Ramos (cell line): ENCODE measurements around the gene ANKRD6.

Experiments
- in situ Hi-C: fragments of 300-500 bp; cut with MboI; formaldehyde crosslinking; loops from one replicate; pipeline ENCODE4 v1.14.3; 2022; ENCODE audit warnings: low sequenced_read_pairs; ENCODE audit not compliant: unreplicated experiment

Gene ANKRD6

DNA sequence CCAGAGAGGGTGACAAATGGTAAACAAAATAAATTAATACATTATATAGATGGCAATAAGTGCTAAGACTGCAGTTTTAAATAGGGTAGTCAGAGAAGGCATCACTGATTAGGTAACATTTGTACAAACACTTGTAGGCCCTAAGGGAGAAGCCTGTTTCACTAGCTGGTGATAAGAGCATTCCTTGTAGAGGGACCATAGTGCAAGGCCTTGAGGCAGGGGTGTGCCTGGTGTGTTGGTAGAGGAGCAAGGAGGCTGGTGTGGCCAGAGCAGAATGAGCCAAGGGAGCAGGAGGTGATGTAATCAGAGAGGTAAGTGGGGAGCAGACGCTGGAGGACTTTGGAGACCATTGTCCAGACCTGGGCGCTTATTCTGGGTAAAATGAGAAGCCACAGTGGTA lies 70.7 kb downstream of the ANKRD6 start:
- in situ Hi-C loops = no loop called here

DNA sequence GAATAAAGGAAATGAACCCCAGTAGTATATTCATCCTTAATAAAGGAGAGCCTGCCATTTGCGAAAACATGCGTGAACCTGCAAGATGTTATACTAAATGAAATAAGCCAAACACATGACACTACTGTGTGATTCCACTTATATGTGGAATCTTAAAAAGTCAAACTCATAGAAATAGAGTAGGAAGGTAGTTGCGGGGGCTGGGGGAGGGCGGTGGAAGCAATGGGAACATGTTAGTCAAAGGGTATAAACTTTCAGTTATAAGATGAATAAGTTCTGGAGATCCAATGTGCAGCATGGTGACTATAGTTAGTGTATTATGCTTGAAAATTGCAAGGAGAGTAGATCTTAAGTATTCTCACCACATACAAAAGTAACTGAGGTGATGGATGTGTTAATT lies 72.9 kb downstream of the ANKRD6 start:
- in situ Hi-C loops = no loop called here

DNA sequence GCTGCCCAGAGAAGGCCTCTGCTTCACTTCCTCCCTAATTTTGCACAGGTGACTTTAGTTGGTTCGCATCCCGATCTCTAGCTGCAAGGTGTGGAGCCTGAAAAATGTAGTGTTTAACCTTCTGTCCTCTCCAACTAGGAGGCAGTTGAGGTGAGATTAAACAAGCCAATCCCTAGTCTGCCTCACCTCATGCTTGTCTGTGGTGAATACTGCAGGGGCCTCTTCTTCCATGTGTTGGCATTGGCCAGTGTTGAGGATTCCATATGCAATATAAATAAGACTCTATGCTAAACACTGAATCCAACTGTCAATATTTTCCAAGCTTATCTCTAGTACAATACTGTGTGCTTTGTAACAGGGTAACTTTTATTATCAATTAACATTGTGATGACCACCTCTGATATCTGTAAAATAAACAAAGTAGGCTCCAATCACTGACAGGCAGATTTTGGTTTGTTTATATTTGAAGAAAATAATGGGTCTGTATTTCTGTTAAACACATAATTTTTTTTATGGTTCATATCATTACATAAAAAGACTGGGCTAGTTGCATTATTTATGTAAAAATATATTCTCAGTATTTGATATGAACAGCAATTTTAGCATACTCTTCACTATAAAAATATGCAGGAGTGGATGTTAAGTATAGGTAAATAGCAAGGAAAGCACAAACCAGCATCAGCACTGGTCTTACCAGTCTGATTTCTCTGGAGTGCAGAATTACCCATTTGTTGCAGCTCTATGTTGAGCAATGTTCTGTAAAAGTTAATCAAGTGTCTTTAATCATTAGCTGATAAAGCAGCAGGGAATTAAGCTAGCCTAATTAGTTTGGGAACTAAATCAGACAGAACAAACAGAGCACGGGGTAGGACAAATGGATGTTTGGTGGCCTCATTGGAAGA lies 74.0 kb downstream of the ANKRD6 start:
- in situ Hi-C loops = no loop called here

DNA sequence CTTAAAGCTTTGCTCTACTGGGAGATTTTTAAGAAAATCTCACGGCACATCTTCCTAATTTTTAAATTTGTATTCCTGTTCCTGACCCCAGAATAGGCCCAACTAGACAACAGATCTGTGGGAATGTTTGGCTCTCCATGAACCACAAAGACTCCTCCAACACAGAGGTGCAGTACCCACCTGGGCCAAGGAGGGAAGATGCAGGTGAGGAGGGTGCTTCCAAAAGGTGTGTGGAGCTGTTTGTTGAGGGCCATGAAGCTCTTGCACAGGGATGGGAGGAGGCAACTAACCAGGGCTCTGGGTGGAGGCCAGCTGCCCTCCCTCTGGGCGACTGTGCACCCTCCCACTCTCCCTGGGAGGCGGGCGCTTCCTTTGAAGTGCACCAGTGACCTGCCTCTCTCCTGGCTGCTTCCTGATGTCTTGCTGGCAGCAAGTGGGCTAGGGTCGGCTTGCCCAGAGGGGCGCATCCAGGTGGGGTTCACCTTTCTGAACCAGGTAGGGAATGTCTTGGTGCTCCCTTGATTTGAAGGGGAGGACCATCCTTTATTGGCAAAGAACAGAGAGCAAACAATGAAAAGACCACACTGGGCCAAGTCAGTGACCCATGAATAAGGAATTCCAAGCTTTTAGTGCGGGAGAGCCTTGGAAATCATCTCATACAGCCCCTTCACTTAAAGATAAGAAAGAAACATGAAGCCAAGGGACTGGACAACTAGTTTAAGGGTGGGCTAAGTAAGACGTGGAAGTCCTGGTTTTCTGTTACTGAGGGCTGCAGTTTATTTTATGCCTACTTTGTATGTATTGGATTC lies 76.0 kb downstream of the ANKRD6 start:
- in situ Hi-C loops = no loop called here

DNA sequence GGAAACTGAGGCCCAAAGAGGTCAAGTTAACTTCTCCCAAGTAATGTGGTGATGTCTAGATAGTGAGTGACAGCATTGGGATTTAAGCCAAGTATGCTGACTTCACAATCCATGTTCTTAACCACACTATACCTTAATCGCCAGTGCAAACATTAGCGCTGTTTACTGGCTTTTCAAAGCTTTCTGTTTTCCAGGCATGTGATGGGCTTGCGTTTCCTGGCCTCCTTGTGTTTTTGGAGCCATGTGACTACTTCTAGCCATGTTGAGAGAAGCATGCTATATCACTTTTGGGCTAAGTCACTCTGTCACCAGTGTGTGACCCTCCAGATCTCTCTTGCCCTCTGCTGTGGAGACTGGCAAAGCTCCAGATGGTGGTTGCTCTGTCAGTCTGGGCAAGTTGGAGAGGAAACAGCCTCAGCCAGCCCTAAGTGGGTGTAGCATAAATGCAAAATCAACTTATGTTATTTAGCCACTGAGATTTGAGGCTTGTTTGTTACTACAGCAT lies 76.9 kb downstream of the ANKRD6 start:
- in situ Hi-C loops = no loop called here

DNA sequence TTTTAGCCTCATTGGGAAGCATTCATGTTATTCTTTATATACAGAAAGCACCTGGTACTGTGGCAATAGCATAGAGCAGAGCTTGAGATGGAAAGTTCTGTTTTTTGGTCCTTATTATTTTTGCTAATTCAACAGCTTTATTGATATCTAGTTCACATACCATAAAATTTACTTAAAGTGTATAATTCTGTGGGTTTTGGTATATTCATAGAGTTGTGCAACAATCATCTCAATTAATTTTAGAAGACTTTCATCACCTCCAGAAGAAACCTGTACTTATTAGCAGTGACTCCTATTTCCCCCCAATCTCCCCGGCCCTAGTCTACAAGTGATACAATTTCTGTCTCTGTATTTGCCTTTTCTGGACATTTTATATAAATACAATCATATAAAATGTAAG lies 77.4 kb downstream of the ANKRD6 start:
- in situ Hi-C loops = no loop called here

DNA sequence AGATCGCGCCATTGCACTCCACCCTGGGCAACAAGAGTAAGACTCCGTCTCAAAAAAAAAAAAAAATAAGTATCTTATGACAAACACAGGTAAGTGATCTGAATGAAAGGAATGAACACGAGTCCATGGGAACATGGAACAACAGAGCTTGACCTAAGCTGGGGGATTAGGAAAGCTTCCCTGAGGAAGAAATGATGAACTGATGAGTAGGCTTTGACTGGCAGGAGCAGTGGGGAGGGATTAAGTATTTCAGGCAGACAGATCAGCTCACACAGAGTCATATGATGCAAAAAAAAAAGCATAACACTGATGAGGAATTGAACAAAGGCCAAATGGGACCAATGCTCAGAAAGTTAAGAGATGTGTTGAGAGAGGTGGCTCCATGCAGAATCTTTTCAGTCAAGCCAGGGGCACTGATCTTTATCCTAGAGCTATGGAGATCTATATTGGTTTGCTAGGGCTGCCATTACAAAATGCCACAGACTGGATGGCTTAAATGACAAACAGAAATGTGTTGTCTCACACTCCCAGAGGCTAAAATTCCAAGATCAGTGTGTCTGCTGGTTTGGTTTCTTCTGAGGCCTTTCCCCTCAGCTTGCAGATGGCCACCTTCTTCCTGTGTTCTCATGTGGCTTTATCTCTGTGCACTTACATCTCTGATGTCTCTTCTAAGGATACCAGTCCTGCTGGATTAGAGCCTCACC lies 85.6 kb downstream of the ANKRD6 start:
- in situ Hi-C loops = no loop called here

DNA sequence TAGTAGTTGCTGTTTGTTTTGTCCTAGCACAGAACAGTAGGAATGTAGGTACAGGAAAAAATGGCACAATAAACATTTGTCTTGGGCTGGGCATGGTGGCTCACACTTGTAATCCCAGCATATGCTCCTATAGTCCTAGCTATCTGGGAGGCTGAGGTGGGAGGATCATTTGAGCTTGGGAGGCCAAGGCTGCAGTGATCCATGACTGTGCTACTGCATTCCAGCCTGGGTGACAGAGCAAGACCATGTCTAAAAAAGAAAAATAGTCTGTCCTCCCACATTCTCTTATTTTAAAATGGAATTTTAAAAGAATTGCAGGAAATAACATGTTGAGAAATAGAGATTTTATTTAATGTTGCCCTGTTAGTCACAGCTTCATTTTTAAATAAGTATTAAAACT lies 87.8 kb downstream of the ANKRD6 start:
- in situ Hi-C loops = no loop called here

DNA sequence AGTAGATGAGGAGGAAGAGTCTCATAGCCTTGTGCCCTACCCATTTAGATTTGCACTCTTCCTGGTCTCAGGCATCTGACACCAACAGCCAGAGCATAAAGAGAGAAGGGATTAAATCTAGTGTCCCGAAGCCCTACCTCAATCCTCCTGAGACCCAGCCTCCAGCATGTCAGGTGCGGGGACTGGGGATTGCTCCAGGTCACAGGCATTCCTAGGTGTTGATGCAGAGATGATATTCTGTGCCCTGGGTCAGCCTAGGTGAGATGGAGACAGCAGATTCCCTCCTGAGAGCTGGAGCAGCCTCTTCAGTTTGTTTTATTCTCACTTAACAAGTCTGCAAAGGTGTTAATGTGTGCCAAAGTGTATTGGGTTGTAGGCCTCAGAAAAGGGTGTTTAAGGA lies 89.8 kb downstream of the ANKRD6 start:
- in situ Hi-C loops = no loop called here

DNA sequence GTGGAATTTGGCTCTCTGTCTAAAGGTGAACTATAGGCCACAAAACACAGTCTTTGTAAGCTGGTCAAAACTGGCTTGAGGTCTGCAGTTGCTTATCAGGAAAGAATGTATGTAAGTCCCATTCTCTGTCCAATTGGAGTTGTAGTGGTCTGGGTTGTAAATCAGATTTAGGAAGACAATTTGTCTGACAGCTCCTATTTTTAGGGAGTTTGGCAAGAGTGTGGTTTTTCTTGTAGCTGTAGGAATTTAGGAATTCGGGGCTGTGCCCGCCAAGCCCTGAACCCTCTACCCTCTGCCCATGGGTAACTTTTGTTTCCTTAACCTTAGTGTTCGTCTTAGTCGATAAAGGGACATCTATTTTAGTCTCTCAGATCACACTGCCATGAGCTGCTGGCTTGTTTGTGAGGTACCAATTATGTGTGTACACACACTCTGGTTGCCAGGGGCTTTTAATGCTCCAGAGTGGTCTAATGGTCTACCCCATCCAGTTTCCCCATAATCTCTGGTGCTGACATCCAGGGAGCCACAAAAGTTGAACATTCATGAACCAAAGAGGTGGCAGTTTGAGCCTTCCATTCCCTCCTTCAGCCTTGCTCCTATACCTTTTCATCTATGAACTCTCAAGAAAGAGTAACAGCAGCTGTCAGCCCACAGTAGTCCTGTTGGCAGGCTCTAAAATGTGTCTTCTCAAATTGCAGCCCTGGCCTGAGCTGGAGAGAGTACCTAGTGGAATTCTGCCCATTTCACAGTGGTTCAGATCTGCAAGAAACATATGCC lies 93.0 kb downstream of the ANKRD6 start:
- in situ Hi-C loops = no loop called here

DNA sequence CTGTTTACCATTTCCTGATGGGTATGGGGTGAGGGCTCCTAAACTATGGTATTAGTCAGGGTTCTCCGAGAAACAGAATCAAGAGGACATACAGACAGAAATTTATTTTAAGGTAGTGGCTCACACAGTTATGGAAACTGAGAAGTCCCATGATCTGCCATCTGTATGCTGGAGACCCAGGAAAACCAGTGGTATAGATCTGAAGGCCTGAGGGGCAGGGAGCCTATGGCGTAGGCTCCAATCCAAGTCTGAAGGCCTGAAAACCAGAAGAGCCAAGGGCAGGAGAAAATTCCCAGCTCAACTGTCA lies 93.6 kb downstream of the ANKRD6 start:
- in situ Hi-C loops = no loop called here

DNA sequence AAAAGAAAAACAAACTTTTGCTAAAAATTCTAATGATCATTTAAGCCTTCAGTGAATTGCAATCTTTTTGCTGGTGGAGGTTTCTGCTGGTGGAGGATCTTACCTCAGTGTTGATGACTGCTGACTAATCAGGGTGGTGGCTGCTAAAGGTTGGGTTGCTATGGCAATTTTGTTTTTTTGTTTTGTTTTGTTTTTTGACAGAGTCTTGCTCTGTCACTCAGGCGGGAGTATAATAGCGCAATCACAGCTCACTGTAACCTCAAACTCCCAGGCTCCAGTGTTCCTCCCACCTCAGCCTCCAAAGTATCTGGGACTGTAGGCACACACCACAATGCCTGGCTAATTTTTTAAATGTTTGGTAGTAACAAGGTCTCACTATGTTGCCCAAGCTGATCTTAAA lies 94.7 kb downstream of the ANKRD6 start:
- in situ Hi-C loops = no loop called here

DNA sequence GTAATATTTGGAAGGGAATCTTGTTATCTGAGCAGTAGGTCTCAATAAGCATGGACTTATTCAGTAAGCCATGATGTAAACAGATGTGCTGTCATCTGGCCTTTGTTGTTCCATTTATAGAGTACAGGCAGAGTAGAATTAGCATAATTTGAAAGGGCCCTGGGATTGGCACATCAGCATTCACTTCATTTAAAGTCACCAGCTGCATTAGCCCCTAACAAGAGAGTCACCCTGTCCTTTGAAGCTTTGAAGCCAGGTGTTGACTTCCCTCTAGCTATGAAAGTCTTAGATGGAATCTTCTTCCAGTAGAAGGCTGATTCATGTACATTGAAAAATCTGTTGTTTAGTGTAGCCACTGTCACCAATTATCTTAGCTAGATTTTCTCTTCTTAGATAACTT lies 95.9 kb downstream of the ANKRD6 start:
- in situ Hi-C loops = no loop called here

DNA sequence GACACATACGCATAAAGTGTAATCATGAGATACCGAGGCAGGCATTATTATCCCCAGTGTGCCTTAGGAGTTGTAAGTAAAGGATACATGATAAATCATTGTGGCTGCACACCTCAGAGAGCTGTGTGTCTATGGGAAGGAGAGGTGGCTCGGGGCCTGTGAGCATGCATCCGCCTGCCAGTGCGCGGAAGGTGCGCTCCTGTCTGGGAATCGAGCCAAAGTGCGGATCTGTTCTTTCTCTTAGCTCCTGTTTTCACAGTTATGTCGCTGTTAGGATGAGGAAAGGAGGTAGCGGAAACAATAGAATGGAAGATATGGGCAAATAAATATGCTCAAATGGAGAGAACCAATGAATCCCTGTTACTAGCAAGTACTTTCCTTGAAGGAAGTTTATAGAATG lies 98.0 kb downstream of the ANKRD6 start:
- in situ Hi-C loops = no loop called here

DNA sequence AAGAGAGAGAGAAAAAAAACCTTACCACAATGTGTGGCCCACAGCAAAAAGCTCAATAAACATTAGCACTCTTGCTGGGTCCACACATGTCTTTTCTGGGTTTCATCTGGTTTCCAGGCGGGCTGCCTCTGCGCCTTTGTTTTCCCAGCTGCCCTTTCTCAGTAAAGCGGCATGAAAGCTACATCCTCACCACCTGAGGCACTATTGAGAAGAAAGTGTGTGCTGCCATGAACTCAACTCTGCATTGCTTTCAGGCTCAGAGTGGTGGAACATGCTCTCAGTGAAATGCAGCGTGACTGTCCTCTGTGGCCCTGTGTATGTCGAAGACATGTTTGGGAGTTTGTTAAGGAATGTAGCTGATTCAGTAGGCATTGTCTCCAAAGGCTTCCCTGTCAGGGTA lies 103.3 kb downstream of the ANKRD6 start:
- in situ Hi-C loops = no loop called here

DNA sequence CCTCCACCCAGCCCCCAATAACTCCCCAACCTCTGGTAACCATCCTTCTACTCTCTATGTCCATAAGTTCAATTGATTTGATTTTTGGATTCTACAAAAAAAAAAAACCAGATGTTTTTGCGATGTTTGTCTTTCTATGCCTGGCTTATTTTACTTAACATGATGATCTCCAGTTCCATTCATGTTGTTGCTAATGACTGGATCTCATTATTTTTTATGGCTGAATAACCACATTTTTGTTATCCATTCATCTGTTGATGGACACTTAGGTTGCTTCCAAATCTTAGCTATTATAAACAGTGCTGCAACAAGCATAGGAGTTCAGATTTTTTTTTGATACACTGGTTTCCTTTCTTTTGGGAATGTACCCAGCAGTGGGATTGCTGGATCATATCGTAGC lies 106.8 kb downstream of the ANKRD6 start:
- in situ Hi-C loops = no loop called here

DNA sequence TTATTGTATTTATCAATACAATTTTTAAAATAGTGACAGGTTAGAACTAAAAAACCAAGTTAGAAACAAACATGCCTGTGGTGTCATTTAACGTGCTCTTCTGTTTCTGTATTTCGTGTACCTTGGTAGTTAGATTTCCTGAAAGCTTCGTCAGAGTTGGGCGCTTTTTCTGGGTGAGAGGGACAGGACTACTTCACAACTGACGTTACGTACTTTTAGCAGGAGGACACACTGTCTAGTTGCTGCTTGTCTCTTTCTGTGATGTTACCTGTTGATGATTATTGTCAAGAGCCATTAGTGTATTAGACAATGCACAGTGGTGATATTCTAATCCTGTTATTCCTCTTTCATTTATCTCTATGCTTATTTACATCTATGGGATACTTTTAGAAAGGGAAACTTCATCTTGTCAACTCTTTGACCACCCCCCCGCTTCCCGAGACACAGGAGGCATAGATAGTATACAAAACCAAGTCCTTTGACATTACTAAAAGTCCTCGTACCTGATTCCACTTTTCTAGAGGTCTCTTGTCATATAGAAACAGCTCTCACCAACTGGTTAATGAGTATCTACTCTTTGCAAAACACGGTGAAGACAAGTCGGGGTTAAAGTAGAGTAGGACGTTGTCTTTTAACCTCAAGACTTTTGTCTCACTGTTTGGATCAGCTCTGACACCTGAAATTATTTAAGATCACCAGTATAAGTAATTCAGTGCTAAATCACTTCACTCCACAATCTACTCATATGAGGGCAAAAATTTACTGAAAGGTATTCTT lies 109.3 kb downstream of the ANKRD6 start:
- in situ Hi-C loops = no loop called here

DNA sequence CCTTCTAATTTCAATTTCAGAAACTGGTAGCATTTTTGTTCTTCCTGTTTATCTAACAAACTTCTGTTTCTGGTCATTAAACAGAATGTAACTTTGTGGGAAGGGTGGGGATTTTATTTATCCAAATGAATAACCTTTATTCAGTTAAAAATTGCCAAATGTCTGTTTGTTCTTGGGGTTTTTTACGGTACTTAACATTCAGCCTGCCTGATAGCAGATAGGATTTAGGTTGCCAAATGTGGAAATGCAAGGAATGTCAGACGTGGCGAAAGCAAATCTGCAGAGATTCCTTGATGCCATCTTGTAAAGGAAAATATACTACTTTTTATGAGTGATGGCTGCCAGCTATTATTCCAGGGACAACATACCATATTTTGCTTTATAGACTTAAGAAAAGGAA lies 109.9 kb downstream of the ANKRD6 start:
- in situ Hi-C loops = no loop called here

DNA sequence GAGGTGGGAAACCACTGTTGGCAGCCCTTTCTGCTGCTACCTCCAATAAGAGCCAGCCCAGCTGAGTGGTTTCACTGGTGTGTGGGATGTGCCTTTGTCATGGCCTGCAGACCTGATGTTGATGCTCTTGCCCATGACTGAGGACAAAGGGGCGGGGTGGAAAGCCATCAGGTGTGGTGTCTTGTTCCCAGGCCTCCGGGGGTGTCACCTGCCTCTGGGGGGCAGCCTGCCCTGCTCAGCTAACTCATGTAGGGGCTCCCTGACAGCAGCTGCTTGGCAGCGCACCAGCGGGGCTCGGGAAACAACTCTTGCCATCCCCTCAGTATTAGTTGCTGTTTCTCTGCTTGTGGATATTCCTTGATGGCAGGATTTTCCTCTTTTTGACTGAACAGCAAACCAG lies 114.3 kb downstream of the ANKRD6 start:
- in situ Hi-C loops = no loop called here
